ENCODE data around the gene A2M. TPM values are rescaled to one million over a fixed set of nuclear protein-coding genes. Genes with fewer than 3 reads are reported as not detected.

The A2M gene
- total RNA-seq, 1 donor from 2014 or later = 0.17 TPM

- H3K4me3 ChIP-seq (ENCODE audit: low read depth, low read length) = no peak overlapping the region
- TF ChIP-seq, protein P1, sequence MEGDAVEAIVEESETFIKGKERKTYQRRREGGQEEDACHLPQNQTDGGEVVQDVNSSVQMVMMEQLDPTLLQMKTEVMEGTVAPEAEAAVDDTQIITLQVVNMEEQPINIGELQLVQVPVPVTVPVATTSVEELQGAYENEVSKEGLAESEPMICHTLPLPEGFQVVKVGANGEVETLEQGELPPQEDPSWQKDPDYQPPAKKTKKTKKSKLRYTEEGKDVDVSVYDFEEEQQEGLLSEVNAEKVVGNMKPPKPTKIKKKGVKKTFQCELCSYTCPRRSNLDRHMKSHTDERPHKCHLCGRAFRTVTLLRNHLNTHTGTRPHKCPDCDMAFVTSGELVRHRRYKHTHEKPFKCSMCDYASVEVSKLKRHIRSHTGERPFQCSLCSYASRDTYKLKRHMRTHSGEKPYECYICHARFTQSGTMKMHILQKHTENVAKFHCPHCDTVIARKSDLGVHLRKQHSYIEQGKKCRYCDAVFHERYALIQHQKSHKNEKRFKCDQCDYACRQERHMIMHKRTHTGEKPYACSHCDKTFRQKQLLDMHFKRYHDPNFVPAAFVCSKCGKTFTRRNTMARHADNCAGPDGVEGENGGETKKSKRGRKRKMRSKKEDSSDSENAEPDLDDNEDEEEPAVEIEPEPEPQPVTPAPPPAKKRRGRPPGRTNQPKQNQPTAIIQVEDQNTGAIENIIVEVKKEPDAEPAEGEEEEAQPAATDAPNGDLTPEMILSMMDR (conservative IDR thresholded peaks at IDR 0.05; ENCODE audit: low read depth, low read length) = no peak
- no peak for DNase-seq (ENCODE audit: low read depth)
Measured at GRCh38 chr12:9073076-9073475, 42.6 kb downstream of the A2M start.

DNA sequence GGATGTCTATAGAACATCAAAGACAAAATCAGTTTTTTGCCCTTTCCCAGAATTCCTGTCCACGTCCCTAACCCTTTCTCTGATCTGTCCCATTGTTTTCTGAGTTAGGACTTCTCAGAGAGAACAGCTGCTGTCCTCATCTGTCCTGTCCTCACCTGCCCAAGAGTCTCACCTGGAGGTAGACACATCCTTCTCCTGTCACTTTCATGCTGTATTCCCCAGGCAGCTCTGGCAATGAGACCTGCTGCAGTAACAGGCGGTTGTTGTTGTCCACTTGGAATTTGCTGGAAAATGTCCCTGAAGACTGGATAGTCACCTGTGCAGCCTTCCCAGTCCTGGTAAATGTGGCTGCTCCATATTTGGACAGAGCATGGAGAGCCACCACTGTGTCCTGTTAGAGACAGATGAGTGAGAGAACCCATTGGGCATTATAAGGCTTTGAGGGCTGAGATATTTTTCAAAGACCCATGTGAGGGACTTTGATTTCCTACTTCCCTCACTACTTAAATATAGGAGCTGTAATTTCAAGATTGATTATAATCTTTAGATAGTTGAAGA is 43.2 kb downstream of the A2M start:
- no peak for DNase-seq (ENCODE audit: low read depth)
- TF ChIP-seq, protein P1 (conservative IDR thresholded peaks at IDR 0.05; ENCODE audit: low read depth, low read length) = no peak
- H3K4me3 ChIP-seq (ENCODE audit: low read depth, low read length) = no peak overlapping the region

GRCh38 chr12:9071969-9072368 is 43.8 kb downstream of the A2M start:
- no peak for DNase-seq (ENCODE audit: low read depth)
- H3K4me3 ChIP-seq (ENCODE audit: low read depth, low read length) = no peak overlapping the region
- TF ChIP-seq, protein P1 (conservative IDR thresholded peaks at IDR 0.05; ENCODE audit: low read depth, low read length) = no peak

DNA sequence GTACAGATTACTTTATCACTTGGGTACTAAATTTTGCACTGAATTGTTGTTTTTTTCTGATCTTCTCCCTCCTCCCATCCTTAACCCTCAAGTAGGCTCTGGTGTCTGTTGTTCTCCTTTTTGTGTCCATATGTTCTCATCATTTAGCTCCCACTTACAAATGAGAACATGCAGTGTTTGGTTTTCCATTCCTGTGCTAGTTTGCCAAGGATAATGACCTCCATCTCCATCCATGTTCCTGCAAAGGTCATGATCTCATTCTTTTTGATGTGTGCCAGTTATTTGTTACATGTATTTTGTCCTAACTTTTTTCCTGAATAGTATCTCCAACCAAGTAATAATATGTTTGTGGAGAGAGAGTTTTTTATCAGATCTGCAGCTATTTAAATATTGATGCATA is 44.2 kb downstream of the A2M start:
- no peak for DNase-seq (ENCODE audit: low read depth)
- no peak overlapping the region for H3K4me3 ChIP-seq (ENCODE audit: low read depth, low read length)
- TF ChIP-seq, protein P1 (conservative IDR thresholded peaks at IDR 0.05; ENCODE audit: low read depth, low read length) = no peak

DNA sequence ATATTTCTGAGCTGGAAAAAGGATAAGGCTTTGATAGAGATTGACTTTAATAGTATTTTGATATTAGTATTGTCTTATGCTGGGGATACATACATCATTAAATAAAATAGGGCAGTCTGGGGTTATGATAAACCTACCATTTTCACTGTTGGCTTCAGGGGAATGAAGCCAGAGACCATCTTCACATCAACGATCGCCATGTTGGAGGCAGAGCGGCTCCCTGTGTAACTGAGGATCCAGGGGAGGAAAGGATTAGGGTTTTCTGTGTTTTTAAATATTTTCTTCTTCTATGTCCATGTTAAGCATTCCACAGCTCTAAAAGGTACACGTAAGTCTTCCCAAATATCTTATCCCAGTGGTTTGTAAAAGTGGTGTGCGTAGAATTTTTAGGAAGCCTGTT is 45.4 kb downstream of the A2M start:
- TF ChIP-seq, protein P1 (conservative IDR thresholded peaks at IDR 0.05; ENCODE audit: low read depth, low read length) = no peak
- DNase-seq (ENCODE audit: low read depth) = no peak

DNA sequence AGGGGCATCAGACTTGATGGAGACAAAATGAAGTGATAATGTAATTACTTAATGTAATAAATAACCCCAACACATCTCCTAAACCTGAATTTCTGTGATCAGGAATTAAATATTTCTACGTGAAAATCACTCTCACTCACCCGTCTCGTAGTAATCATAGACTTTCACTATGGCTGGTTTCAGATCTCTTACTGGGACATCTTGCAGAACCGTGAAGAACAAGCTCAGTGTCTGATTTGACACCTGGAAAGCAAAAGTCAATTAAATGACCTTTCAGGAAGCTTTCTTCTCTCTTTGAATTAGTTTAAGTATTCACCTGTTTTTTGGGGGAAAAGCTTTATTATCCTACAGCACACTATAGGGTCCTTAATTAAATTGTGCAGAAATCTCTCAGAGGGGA is 47.1 kb downstream of the A2M start:
- no peak overlapping the region for H3K4me3 ChIP-seq (ENCODE audit: low read depth, low read length)
- TF ChIP-seq, protein P1 (conservative IDR thresholded peaks at IDR 0.05; ENCODE audit: low read depth, low read length) = no peak
- DNase-seq (ENCODE audit: low read depth) = no peak

More for the DNA sequence above, 45.4 kb downstream of the A2M start:
- no peak overlapping the region for H3K4me3 ChIP-seq (ENCODE audit: low read depth, low read length)

GRCh38 chr12:9068086-9068485 is 47.6 kb downstream of the A2M start:
- H3K4me3 ChIP-seq (ENCODE audit: low read depth, low read length) = no peak overlapping the region
- DNase-seq (ENCODE audit: low read depth) = no peak
- TF ChIP-seq, protein P1 (conservative IDR thresholded peaks at IDR 0.05; ENCODE audit: low read depth, low read length) = no peak

Measured in epithelial cell of proximal tubule (primary cell).